ENCODE results near the gene CCDC33.

The CCDC33 gene

GRCh38 chr15:74275957-74276356, 39.8 kb downstream of the CCDC33 start:
- no peak overlapping the region for H3K4me3 ChIP-seq (ENCODE audit: low read depth, low read length)
- in situ Hi-C loops (cut with HindIII; ENCODE audit: low sequenced_read_pairs): no loop called here
- DNase-seq (ENCODE audit: low read depth, low spot score): no peak
- no peak for TF ChIP-seq CTCF (IDR thresholded peaks at IDR 0.05; ENCODE audit: low read depth, low read length)

- in situ Hi-C loops (cut with HindIII; ENCODE audit: low sequenced_read_pairs): no loop called here
- no peak for DNase-seq (ENCODE audit: low read depth, low spot score)
- H3K4me3 ChIP-seq (ENCODE audit: low read depth, low read length): no peak overlapping the region
- TF ChIP-seq CTCF (IDR thresholded peaks at IDR 0.05; ENCODE audit: low read depth, low read length): no peak
Measured at GRCh38 chr15:74276560-74276959, 40.4 kb downstream of the CCDC33 start.

- DNase-seq (ENCODE audit: low read depth, low spot score): no peak
- in situ Hi-C loops (cut with HindIII; ENCODE audit: low sequenced_read_pairs): no loop called here
- no peak for TF ChIP-seq CTCF (IDR thresholded peaks at IDR 0.05; ENCODE audit: low read depth, low read length)
- H3K4me3 ChIP-seq (ENCODE audit: low read depth, low read length): no peak overlapping the region
Measured at GRCh38 chr15:74277242-74277810, 41.2 kb downstream of the CCDC33 start.

- DNase-seq (ENCODE audit: low read depth, low spot score): no peak
- in situ Hi-C loops (cut with HindIII; ENCODE audit: low sequenced_read_pairs): no loop called here
- no peak for TF ChIP-seq CTCF (IDR thresholded peaks at IDR 0.05; ENCODE audit: low read depth, low read length)
- H3K4me3 ChIP-seq (ENCODE audit: low read depth, low read length): no peak overlapping the region
Measured at GRCh38 chr15:74278207-74278606, 42.1 kb downstream of the CCDC33 start.

- no peak for DNase-seq (ENCODE audit: low read depth, low spot score)
Measured at GRCh38 chr15:74281147-74282133, 45.3 kb downstream of the CCDC33 start.

GRCh38 chr15:74283368-74283767, 47.2 kb downstream of the CCDC33 start:
- no peak overlapping the region for H3K4me3 ChIP-seq (ENCODE audit: low read depth, low read length)
- DNase-seq (ENCODE audit: low read depth, low spot score): no peak
- in situ Hi-C loops (cut with HindIII; ENCODE audit: low sequenced_read_pairs): no loop called here
- TF ChIP-seq CTCF (IDR thresholded peaks at IDR 0.05; ENCODE audit: low read depth, low read length): no peak

More at GRCh38 chr15:74281147-74282133, 45.3 kb downstream of the CCDC33 start:
- no peak overlapping the region for H3K4me3 ChIP-seq (ENCODE audit: low read depth, low read length)
- no peak for TF ChIP-seq CTCF (IDR thresholded peaks at IDR 0.05; ENCODE audit: low read depth, low read length)
- in situ Hi-C loops (cut with HindIII; ENCODE audit: low sequenced_read_pairs): no loop called here
